H1 (cell line): ENCODE data around the gene EPHA6. TPM values are rescaled to one million over a fixed set of nuclear protein-coding genes. Genes with fewer than 3 reads are reported as not detected.

Experiments
- CTCF ChIA-PET: fragments of 300-600 bp; sonication (Branson Sonifier 250); formaldehyde crosslinking; loops from one replicate; lab custom pipeline; 2021; ENCODE audit not compliant: partially characterized antibody; lab: Charles Lee
- POLR2A ChIA-PET: fragments of 300-600 bp; sonication (Branson Sonifier 250); formaldehyde crosslinking; loops from one replicate; lab custom pipeline; 2021; ENCODE audit warnings: inconsistent platforms; ENCODE audit not compliant: partially characterized antibody; lab: Charles Lee
- DNase-seq, 2 experiments: peaks; one replicate each; pipeline versions ENCODE4 v3.0.0 to v3.0.0-alpha.2; 2010 to 2022; ENCODE audit warnings: low spot score in 2 of 2, low read depth in 1 of 2, mixed read lengths in 1 of 2
- FAIRE-seq: peaks from 2 replicates; lab custom pipeline; 2011; peaks lifted over from hg19 to GRCh38; lab: Jason Lieb, UNC
- H2AFZ ChIP-seq: 2 replicates; pipeline ENCODE4 v1.8.1; 2012; ENCODE audit warnings: low read length, inconsistent platforms
- H2AK5ac ChIP-seq: 2 replicates; pipeline ENCODE4 v1.6.1; 2013; ENCODE audit warnings: low read depth, low read length
- H2BK120ac ChIP-seq: replicated peaks from 2 replicates; pipeline ENCODE3; 2013; ENCODE audit warnings: low read depth, low read length, inconsistent platforms
- H2BK12ac ChIP-seq: 2 replicates; pipeline ENCODE4 v1.6.1; 2013; ENCODE audit warnings: low read depth, low read length
- H2BK15ac ChIP-seq: 2 replicates; pipeline ENCODE4 v1.6.1; 2013; ENCODE audit warnings: low read length
- H2BK20ac ChIP-seq: 2 replicates; pipeline ENCODE4 v1.6.1; 2013; ENCODE audit warnings: low read length
- H2BK5ac ChIP-seq: 2 replicates; pipeline ENCODE4 v1.6.1; 2013; ENCODE audit warnings: low read depth, low read length
- H3K14ac ChIP-seq: 2 replicates; pipeline ENCODE4 v1.6.1; 2013; ENCODE audit warnings: inconsistent platforms; ENCODE audit not compliant: insufficient read length
- H3K18ac ChIP-seq: 2 replicates; pipeline ENCODE4 v1.6.1; 2013; ENCODE audit warnings: low read length; ENCODE audit errors: extremely low read depth
- H3K23ac ChIP-seq: 2 replicates; pipeline ENCODE4 v1.6.1; 2013; ENCODE audit warnings: inconsistent platforms; ENCODE audit not compliant: insufficient read length
- H3K23me2 ChIP-seq: 2 replicates; pipeline ENCODE4 v1.6.1; 2013; ENCODE audit warnings: low read depth, low read length
- H3K27ac ChIP-seq: 2 replicates; pipeline ENCODE4 v1.6.1; 2011; ENCODE audit warnings: low read depth, low read length, inconsistent platforms
- H3K27me3 ChIP-seq, 4 experiments: replicated peaks in 1 of 4; 1 replicate in 1 of 4; 2 replicates in 3 of 4; pipeline versions ENCODE4 v1.6.1 to v1.8.1; 2011 to 2013; ENCODE audit warnings: low read length in 3 of 4, mild to moderate bottlenecking in 3 of 4, inconsistent platforms in 2 of 4, mixed read lengths in 2 of 4, moderate library complexity in 1 of 4; ENCODE audit not compliant: control insufficient read depth in 3 of 4, insufficient read depth in 3 of 4; ENCODE audit errors: extremely low read depth in 1 of 4
- H3K36me3 ChIP-seq, 4 experiments: 2 replicates each; pipeline versions ENCODE4 v1.6.1 to v1.8.1; 2011 to 2013; ENCODE audit warnings: mild to moderate bottlenecking in 4 of 4, low read length in 3 of 4, moderate library complexity in 2 of 4, control low read depth in 1 of 4, inconsistent platforms in 1 of 4; ENCODE audit not compliant: insufficient read depth in 4 of 4, control insufficient read depth in 2 of 4
- H3K4ac ChIP-seq: replicated peaks from 2 replicates; pipeline ENCODE3; 2013; ENCODE audit warnings: low read length, low read depth, mixed read lengths, inconsistent platforms; ENCODE audit not compliant: insufficient read length
- H3K4me1 ChIP-seq, 4 experiments: replicated peaks in 1 of 4; 1 replicate in 1 of 4; 2 replicates in 3 of 4; pipeline versions ENCODE4 v1.6.1 to v1.8.1; 2011 to 2013; ENCODE audit warnings: low read length in 3 of 4, inconsistent platforms in 2 of 4, mixed read lengths in 1 of 4; ENCODE audit not compliant: insufficient read depth in 4 of 4, control insufficient read depth in 3 of 4
- H3K4me2 ChIP-seq, 2 experiments: 2 replicates each; pipeline versions ENCODE4 v1.6.1 to v1.8.1; 2011 to 2013; ENCODE audit warnings: low read depth in 2 of 2, low read length in 2 of 2, control low read depth in 1 of 2, inconsistent platforms in 1 of 2, mild to moderate bottlenecking in 1 of 2; ENCODE audit not compliant: insufficient read depth in 1 of 2
- H3K4me3 ChIP-seq, 4 experiments: fragments of 200-600, 300-600 bp in 1 of 4; sonication (generic), shearing (Covaris generic), sonication (Bioruptor Twin) in 1 of 4; 2 replicates each; pipeline versions ENCODE4 v1.5.1 to v1.8.1; 2011 to 2016; ENCODE audit warnings: low read length in 4 of 4, low read depth in 3 of 4, control low read depth in 2 of 4, inconsistent platforms in 2 of 4, mild to moderate bottlenecking in 2 of 4, mixed read lengths in 1 of 4, moderate library complexity in 1 of 4; ENCODE audit not compliant: insufficient read depth in 2 of 4; ENCODE audit errors: extremely low read depth in 1 of 4
- H3K56ac ChIP-seq: replicated peaks from 2 replicates; pipeline ENCODE3; 2013; ENCODE audit warnings: low read depth, mild to moderate bottlenecking, mixed read lengths, low read length, inconsistent platforms; ENCODE audit not compliant: insufficient read length
- H3K79me1 ChIP-seq: 2 replicates; pipeline ENCODE4 v1.6.1; 2013; ENCODE audit warnings: low read depth, low read length, control low read depth
- H3K79me2 ChIP-seq, 2 experiments: 2 replicates each; pipeline versions ENCODE4 v1.6.1 to v1.8.1; 2012 to 2013; ENCODE audit warnings: low read length in 2 of 2, mild to moderate bottlenecking in 2 of 2, inconsistent platforms in 1 of 2; ENCODE audit not compliant: insufficient read depth in 2 of 2, control insufficient read depth in 1 of 2
- H3K9ac ChIP-seq, 4 experiments: replicated peaks in 1 of 4; 1 replicate in 1 of 4; 2 replicates in 3 of 4; pipeline versions ENCODE4 v1.6.1 to v1.8.1; 2011 to 2013; ENCODE audit warnings: low read depth in 3 of 4, low read length in 3 of 4, control low read depth in 2 of 4, mild to moderate bottlenecking in 2 of 4, moderate library complexity in 2 of 4, inconsistent platforms in 1 of 4; ENCODE audit errors: extremely low read depth in 1 of 4
- H3K9me3 ChIP-seq, 2 experiments: 2 replicates each; pipeline versions ENCODE4 v1.6.1 to v1.8.1; 2012 to 2013; ENCODE audit warnings: mild to moderate bottlenecking in 2 of 2, moderate library complexity in 2 of 2, control low read depth in 1 of 2, inconsistent platforms in 1 of 2, low read depth in 1 of 2, low read length in 1 of 2, mixed read lengths in 1 of 2; ENCODE audit not compliant: insufficient read depth in 2 of 2
- H4K20me1 ChIP-seq, 2 experiments: replicated peaks in 1 of 2; 2 replicates each; pipeline versions ENCODE3 to v1.8.1; 2011 to 2013; ENCODE audit warnings: inconsistent platforms in 2 of 2, low read length in 2 of 2, mild to moderate bottlenecking in 1 of 2; ENCODE audit not compliant: insufficient read depth in 2 of 2, control insufficient read depth in 1 of 2
- H4K5ac ChIP-seq: 2 replicates; pipeline ENCODE4 v1.6.1; 2013; ENCODE audit warnings: low read length, low read depth, mixed read lengths, inconsistent platforms; ENCODE audit not compliant: insufficient read length
- H4K8ac ChIP-seq: 2 replicates; pipeline ENCODE4 v1.8.0; 2013; ENCODE audit warnings: mild to moderate bottlenecking, moderate library complexity, low read length, inconsistent platforms; ENCODE audit not compliant: insufficient read depth; ENCODE audit errors: extremely low read depth
- H4K91ac ChIP-seq: replicated peaks from 2 replicates; pipeline ENCODE3; 2013; ENCODE audit warnings: low read length, mixed read lengths, inconsistent platforms; ENCODE audit not compliant: insufficient read length
- CEBPB ChIP-seq: IDR thresholded peaks from 2 replicates; pipeline ENCODE4 v1.6.1; 2012; ENCODE audit warnings: low read depth, low read length
- CREB1 ChIP-seq: IDR thresholded peaks from 2 replicates; pipeline ENCODE4 v1.6.1; 2012; ENCODE audit warnings: inconsistent platforms
- E2F6 ChIP-seq: IDR thresholded peaks from 2 replicates; pipeline ENCODE4 v1.6.1; 2012; ENCODE audit warnings: inconsistent platforms
- HDAC6 ChIP-seq: IDR thresholded peaks from one replicate; pipeline ENCODE4 v1.7.1; 2012; ENCODE audit warnings: low read depth, mild to moderate bottlenecking, inconsistent platforms, low read length, moderate library complexity
- JUND ChIP-seq: IDR thresholded peaks from 2 replicates; pipeline ENCODE4 v1.6.1; 2011; ENCODE audit warnings: mild to moderate bottlenecking, improper control_type of control experiment, low read length
- KDM4A ChIP-seq: IDR thresholded peaks from one replicate; pipeline ENCODE4 v1.7.1; 2012; ENCODE audit warnings: low read depth, mild to moderate bottlenecking, moderate library complexity, low read length, inconsistent platforms; ENCODE audit not compliant: severe bottlenecking
- MAX ChIP-seq: IDR thresholded peaks from 2 replicates; pipeline ENCODE4 v1.6.1; 2012; ENCODE audit warnings: inconsistent platforms
- POLR2A ChIP-seq, 2 experiments: IDR thresholded peaks; 1 replicate in 1 of 2; 2 replicates in 1 of 2; pipeline ENCODE4 v1.6.1; 2011; ENCODE audit warnings: low read depth in 2 of 2, low read length in 2 of 2, mild to moderate bottlenecking in 2 of 2; ENCODE audit errors: control extremely low read depth in 1 of 2
- POU5F1 ChIP-seq: IDR thresholded peaks from 2 replicates; pipeline ENCODE4 v1.6.1; 2011; ENCODE audit warnings: low read depth, mild to moderate bottlenecking, low read length, moderate library complexity
- SRF ChIP-seq: IDR thresholded peaks from 2 replicates; pipeline ENCODE4 v1.6.1; 2011; ENCODE audit warnings: mild to moderate bottlenecking, low read depth, low read length, moderate library complexity
- SUZ12 ChIP-seq: fragments of 200-600 bp; sonication (generic); IDR thresholded peaks from 2 replicates; pipeline ENCODE4 v1.6.1; 2012; ENCODE audit warnings: mild to moderate bottlenecking, inconsistent platforms, low read length, moderate library complexity, mixed read lengths
- USF2 ChIP-seq: IDR thresholded peaks from 2 replicates; pipeline ENCODE4 v1.6.1; 2011; ENCODE audit warnings: low read length, improper control_type of control experiment
- WGBS, 2 experiments: shearing (Covaris generic) in 1 of 2; methylation state at CpG; one replicate each; pipeline versions ENCODE4 v1.1.6 to v1.1.7; 2013 to 2015; ENCODE audit warnings: low lambda C conversion rate in 2 of 2, mixed read lengths in 2 of 2, inconsistent platforms in 1 of 2, low coverage in 1 of 2, missing lambda C conversion rate in 1 of 2; ENCODE audit not compliant: insufficient replicate concordance in 2 of 2, insufficient coverage in 1 of 2, insufficient read length in 1 of 2; ENCODE audit errors: extremely low coverage in 1 of 2, missing lambda C conversion rate in 1 of 2; 5-methylcytosine and 5-hydroxymethylcytosine counted together
- polyA plus RNA-seq, 7 experiments: library from polyadenylated mRNA; depleted of rRNA in 3 of 7; stranded (reverse) in 5 of 7; unstranded in 2 of 7; fragments of >200 nt in 5 of 7; fragments of 200-250 nt in 2 of 7; gene quantifications; 1 replicate in 5 of 7; 2 replicates in 1 of 7; 4 replicates in 1 of 7; pipeline versions ENCODE4 v1.2.1 to v1.2.3, GENCODE V29; 2011 to 2013; ENCODE audit warnings: missing spikeins in 2 of 7, mixed read lengths in 2 of 7
- total RNA-seq: library from RNA; stranded (reverse); fragmentation: NEBNext Ultra II Directional; extraction: Animal tissue kit (Norgen Biotek cat#: 25700); gene quantifications from 2 replicates; pipeline ENCODE4 v1.2.1, GENCODE V29; 2021

EPHA6 gene
- total and polyA plus RNA-seq, 2 of the 8 experiments (the other 6 are each of a cell fraction or from before 2014, with no cell fraction given): 0.83 to 3.2 TPM

GRCh38 chr3:96966181-96966929 is 152.0 kb downstream of the EPHA6 start:
- Histone ChIP-seq H4K8ac (no peak overlapping the region), H3K79me2 (no peaks in the 10 kb centered on the region), H4K20me1 (no peaks in the 10 kb centered on the region), H3K4ac (no peak overlapping the region), H3K18ac (no peak overlapping the region), H2BK15ac (no peak overlapping the region), H4K5ac (no peak overlapping the region), H3K79me1 (no peaks in the 10 kb centered on the region), H2AFZ (no peak overlapping the region), H3K4me1 (no peaks in the 10 kb centered on the region), H3K23me2 (no peaks in the 10 kb centered on the region), H3K9ac (no peak overlapping the region), H4K91ac (no peak overlapping the region), H2BK5ac (no peak overlapping the region), H3K27me3 (no peaks in the 10 kb centered on the region), H3K23ac (no peak overlapping the region), H2BK120ac (no peak overlapping the region), H2BK12ac (no peak overlapping the region), H3K36me3 (no peaks in the 10 kb centered on the region), H3K4me2 (no peak overlapping the region), H3K27ac (no peak overlapping the region), H3K14ac (no peak overlapping the region), H2AK5ac (no peak overlapping the region), H3K56ac (no peak overlapping the region), H3K9me3 (no peaks in the 10 kb centered on the region), H3K4me3 (no peak overlapping the region), H2BK20ac (no peak overlapping the region)
- ChIA-PET POLR2A (no interaction called here), CTCF (interaction anchor here (1.2 kb wide), 1 partner anchor 172 kb away, joined by 3 read pairs; no protein-coding TSS in a partner anchor)
- DNase-seq (no peak), FAIRE-seq (no peak)
- 87% methylated on average over 6 of the region's 6 CpGs; no CpG with 5 or more reads in 1 of the 2 experiments for WGBS, 2 experiments
- TF ChIP-seq E2F6: no peak
- no peak for TF ChIP-seq POU5F1
- TF ChIP-seq KDM4A: no peak
- no peak for TF ChIP-seq MAX
- TF ChIP-seq SUZ12: no peak
- no peak for TF ChIP-seq JUND
- TF ChIP-seq CREB1: no peak
- no peak for TF ChIP-seq SRF
- TF ChIP-seq CEBPB: no peak
- no peak for TF ChIP-seq HDAC6
- no peak for TF ChIP-seq USF2
- TF ChIP-seq POLR2A (IDR thresholded peaks at IDR 0.05; ENCODE audit: control extremely low read depth in 1 of 2, low read depth in 2 of 2, low read length in 2 of 2): no peak
